Mesodermal cell (in vitro differentiated cells): ENCODE measurements around the gene HMGA1.
"Not testable (repeated sequence)": the region's sequence is repeated elsewhere in the genome, so short reads cannot be mapped to it uniquely, and the experiment has no call there.

Source experiments
- H3K27ac ChIP-seq: 2 replicates; pipeline ENCODE4 v1.7.0; 2013; ENCODE audit warnings: mild to moderate bottlenecking, low read depth, low read length, moderate library complexity; ENCODE audit not compliant: severe bottlenecking
- H3K36me3 ChIP-seq: 2 replicates; pipeline ENCODE4 v1.7.1; 2013; ENCODE audit warnings: mild to moderate bottlenecking, low read length, moderate library complexity; ENCODE audit not compliant: control insufficient read depth, insufficient read depth
- H3K4me1 ChIP-seq: one replicate; pipeline ENCODE4 v1.7.1; 2013; ENCODE audit warnings: mild to moderate bottlenecking, low read length; ENCODE audit not compliant: insufficient read depth, control insufficient read depth, poor library complexity, severe bottlenecking
- H3K4me3 ChIP-seq: 2 replicates; pipeline ENCODE4 v1.7.0; 2013; ENCODE audit warnings: low read length, control low read depth, mild to moderate bottlenecking; ENCODE audit not compliant: insufficient read depth, poor library complexity, severe bottlenecking; ENCODE audit errors: extremely low read depth
- H3K9me3 ChIP-seq: 2 replicates; pipeline ENCODE4 v1.7.1; 2013; ENCODE audit warnings: mild to moderate bottlenecking, low read length, moderate library complexity; ENCODE audit not compliant: control insufficient read depth
- WGBS, 2 experiments: methylation state at CpG; one replicate each; pipeline ENCODE4 v1.1.5; 2013; ENCODE audit warnings: missing lambda C conversion rate in 2 of 2; ENCODE audit not compliant: insufficient coverage in 2 of 2; 5-methylcytosine and 5-hydroxymethylcytosine counted together

Gene HMGA1

DNA sequence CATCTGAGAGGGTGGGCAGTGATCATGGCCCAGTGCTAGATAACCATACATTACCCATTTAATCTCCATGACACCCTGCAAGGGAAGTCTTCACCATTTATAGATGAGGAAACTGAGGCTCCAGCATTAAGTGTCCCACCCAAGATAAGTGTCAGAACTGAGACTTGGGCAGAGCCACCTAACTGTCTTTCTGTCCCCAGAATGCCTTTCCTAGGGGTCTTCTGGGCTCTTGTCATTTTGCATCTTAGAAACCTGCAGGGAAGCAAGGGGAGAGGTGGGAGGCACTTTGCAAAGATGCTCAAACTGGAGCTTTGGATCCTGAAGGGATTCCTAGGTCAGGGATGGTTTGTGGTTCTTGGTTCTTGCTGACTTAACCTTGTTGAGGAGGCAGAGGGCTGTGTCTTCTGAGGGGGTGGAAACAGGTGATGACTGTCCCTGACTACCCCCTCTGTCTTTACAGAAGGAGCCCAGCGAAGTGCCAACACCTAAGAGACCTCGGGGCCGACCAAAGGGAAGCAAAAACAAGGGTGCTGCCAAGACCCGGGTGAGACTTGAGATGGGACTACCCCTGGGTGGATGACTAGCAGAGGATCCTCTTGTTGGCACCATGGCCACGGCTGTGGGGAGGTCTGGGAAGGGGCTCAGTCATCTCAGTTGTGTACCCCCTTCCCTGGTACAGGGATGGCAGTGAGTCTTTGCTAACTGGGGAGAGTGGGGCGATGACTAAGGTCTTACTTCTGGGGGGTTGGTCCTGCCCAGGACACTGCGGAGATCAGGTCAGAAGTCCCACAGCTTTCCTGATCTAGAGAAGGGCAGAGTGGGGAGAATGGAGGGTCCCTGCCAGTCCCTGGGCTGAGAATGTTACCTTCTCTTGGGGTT lies 5.8 kb downstream of the HMGA1 start:
- Histone ChIP-seq H3K27ac (peak overlapping the region; percentile 98), H3K36me3 (peaks cover 69% of the 10 kb centered on the region), H3K9me3 (no peaks in the 10 kb centered on the region), H3K4me3 (no peak overlapping the region), H3K4me1 (peaks cover 60% of the 10 kb centered on the region)
- whole genome bisulfite sequencing, 2 experiments = 95 to 98% methylated on average over 6 of the region's 7 CpGs

DNA sequence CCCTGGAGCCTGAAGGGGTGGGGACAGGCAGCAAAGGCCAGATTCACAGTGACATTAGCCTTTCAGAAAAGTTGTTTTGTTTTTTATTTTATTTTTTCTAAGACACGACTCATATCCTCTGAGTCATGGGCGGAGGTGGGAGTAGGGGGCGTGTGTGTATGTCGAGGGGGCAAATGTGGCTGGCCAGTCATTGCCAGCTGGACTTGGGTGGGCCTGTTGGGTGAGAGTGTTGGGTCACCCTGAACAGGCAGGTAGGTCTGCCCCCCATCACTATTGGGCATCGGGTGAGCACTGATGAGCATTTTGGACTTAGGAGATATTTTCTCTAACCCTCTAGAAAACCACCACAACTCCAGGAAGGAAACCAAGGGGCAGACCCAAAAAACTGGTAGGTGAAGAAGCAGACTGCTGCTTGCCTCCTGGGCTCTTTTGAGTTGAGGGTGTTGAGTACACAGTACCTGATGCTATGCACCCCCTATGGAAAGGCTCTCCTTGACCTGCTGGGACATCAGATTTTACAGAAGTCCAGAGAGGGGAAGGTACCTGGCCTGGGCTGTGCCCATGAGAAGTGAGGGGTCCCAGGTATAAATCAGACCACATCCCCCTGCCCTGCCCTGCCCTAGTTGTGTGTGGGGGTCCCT lies 6.6 kb downstream of the HMGA1 start:
- Histone ChIP-seq H3K9me3 (no peaks in the 10 kb centered on the region), H3K4me1 (peaks cover 60% of the 10 kb centered on the region), H3K27ac (peak overlapping the region; percentile 98), H3K36me3 (peaks cover 68% of the 10 kb centered on the region), H3K4me3 (no peak overlapping the region)
- WGBS, 2 experiments = 80 to 100% methylated on average over 1 to 3 of the region's 5 CpGs

DNA sequence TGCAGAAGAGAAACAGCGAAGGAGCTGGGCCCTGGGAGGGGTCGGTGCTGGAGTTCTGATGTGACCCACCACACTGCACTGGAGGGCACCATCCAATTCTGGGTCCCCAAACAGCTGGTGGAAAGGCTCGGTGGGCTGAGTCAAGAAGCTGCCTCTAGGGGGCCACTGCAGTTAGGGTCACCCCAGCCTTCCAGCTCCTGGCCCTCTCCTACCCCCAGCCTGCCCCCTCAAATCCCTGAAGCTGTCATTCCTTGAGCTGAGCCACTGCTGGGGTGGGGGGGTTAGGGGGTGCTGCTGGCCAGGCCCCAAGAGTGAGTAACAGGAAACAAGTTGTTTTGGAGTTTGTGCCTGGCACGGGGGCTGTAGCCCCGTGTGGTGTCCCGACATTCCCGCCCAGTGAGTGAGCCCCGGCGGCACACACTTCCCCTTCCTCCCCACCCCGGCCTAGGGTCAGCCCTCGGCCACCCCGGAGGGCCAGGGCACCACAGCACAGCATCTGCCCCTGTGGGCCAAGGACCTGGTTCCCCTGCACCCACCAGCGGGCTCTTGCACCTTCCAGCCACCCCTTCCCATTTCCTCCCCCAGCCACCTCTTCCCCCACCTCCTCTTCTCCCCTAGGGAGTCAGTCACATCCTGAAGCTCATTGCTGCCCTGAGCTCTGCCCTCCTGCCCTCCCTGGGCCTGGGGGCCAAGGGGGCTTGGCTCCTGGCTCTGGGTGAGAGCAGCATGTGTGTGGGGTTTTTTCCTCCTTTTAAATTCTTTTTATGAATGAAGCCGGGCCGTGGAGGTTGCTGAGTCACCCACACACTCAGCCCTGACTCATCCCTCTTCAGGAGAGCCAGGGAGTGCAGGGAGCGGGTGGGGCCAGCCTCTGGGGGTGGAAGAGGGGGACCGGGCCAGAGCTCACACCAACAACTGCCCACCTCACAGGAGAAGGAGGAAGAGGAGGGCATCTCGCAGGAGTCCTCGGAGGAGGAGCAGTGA lies 7.5 kb downstream of the HMGA1 start:
- H3K36me3 ChIP-seq = peaks cover 59% of the 10 kb centered on the region
- H3K4me1 ChIP-seq = peaks cover 60% of the 10 kb centered on the region
- 81 to 83% methylated on average over 4 to 12 of the region's 19 CpGs for WGBS, 2 experiments
- H3K27ac ChIP-seq = peak overlapping the region; percentile 98
- no peak overlapping the region for H3K4me3 ChIP-seq
- no peaks in the 10 kb centered on the region for H3K9me3 ChIP-seq

- H3K36me3 ChIP-seq = peaks cover 51% of the 10 kb centered on the region
- 86 to 100% methylated on average over 2 of the region's 13 CpGs for WGBS, 2 experiments
- not testable (repeated sequence) for H3K9me3 ChIP-seq, H3K4me3 ChIP-seq
- peak overlapping the region; percentile 98 for H3K27ac ChIP-seq
- peaks cover 56% of the 10 kb centered on the region for H3K4me1 ChIP-seq
These were observed 8.5 kb downstream of the HMGA1 start for GRCh38 chr6:34245032-34245760.

GRCh38 chr6:34245761-34246140 lies 9.1 kb downstream of the HMGA1 start:
- not testable (repeated sequence) for H3K4me3 ChIP-seq, H3K27ac ChIP-seq

GRCh38 chr6:34246249-34246562 lies 9.5 kb downstream of the HMGA1 start:
- Histone ChIP-seq H3K36me3 (peaks cover 41% of the 10 kb centered on the region), H3K4me1 (peaks cover 46% of the 10 kb centered on the region), H3K27ac (no peak overlapping the region), H3K9me3 (no peaks in the 10 kb centered on the region), H3K4me3 (no peak overlapping the region)
- WGBS, 2 experiments = 25% methylated on average over 1 of the region's 2 CpGs; no CpG with 5 or more reads in 1 of the 2 experiments

More at GRCh38 chr6:34245761-34246140, 9.1 kb downstream of the HMGA1 start:
- WGBS, 2 experiments = 100% methylated on average over 1 of the region's 7 CpGs; no CpG with 5 or more reads in 1 of the 2 experiments
- Histone ChIP-seq H3K36me3 (peaks cover 45% of the 10 kb centered on the region), H3K4me1 (peaks cover 51% of the 10 kb centered on the region)
- H3K9me3 ChIP-seq = not testable (repeated sequence)

GRCh38 chr6:34246563-34247391 lies 10.1 kb downstream of the HMGA1 start:
- H3K9me3 ChIP-seq = no peaks in the 10 kb centered on the region
- H3K4me3 ChIP-seq = no peak overlapping the region
- no peak overlapping the region for H3K27ac ChIP-seq
- H3K4me1 ChIP-seq = peaks cover 40% of the 10 kb centered on the region
- H3K36me3 ChIP-seq = peaks cover 35% of the 10 kb centered on the region
- 71 to 72% methylated on average over 3 to 7 of the region's 8 CpGs for WGBS, 2 experiments

- Histone ChIP-seq H3K4me3 (peak overlapping the region; percentile 70), H3K4me1 (peaks cover 32% of the 10 kb centered on the region), H3K27ac (peak overlapping the region; percentile 64), H3K9me3 (no peaks in the 10 kb centered on the region), H3K36me3 (peaks cover 27% of the 10 kb centered on the region)
- whole genome bisulfite sequencing, 2 experiments = 83 to 95% methylated on average over 5 of the region's 6 CpGs
These were observed 11.0 kb downstream of the HMGA1 start for GRCh38 chr6:34247481-34248197.

DNA sequence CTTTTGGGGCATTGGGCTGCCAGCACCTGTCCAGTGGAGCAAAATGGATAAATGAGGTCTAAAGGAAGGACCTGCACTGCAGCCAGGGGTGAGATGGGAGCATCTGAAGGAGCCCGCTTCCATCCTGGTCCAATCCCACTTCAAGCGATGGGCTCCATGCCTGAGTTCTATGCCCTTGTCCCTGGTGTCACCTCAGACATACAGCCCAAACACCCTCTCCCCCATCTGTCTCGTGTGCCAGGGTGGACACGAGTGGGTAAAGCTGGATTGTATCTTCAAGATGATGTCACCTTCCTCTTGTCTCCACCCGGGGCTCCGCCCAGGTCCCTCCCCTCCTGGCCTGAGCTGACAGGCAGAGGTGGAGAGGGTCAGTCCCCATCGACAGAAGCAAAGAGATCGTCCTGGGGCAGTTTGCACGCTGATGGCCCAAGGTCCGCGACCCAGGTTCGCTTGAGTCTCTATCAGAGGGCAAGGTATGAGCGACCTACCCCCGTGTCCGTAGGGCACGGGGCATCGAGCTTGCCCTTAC lies 11.6 kb downstream of the HMGA1 start:
- WGBS, 2 experiments = 2 to 3% methylated on average over 7 to 11 of the region's 17 CpGs

More for the DNA sequence above, 11.6 kb downstream of the HMGA1 start:
- Histone ChIP-seq H3K36me3 (peaks cover 21% of the 10 kb centered on the region), H3K27ac (peak overlapping the region; percentile 64), H3K9me3 (no peaks in the 10 kb centered on the region), H3K4me1 (peaks cover 26% of the 10 kb centered on the region), H3K4me3 (peak overlapping the region; percentile 70)
